GM19025 (cell line): ENCODE data around the gene HMGXB3.
A peak's percentile ranks its signal among the peaks of the same experiment; 100 is the strongest.

ENCODE experiments used
- ATAC-seq: cut with Tn5 transposase; IDR thresholded peaks from one replicate; pipeline ENCODE4 v1.9.1; 2021; ENCODE audit warnings: mild to moderate bottlenecking, low read depth, moderate library complexity; ENCODE audit not compliant: unreplicated experiment

The HMGXB3 gene

DNA sequence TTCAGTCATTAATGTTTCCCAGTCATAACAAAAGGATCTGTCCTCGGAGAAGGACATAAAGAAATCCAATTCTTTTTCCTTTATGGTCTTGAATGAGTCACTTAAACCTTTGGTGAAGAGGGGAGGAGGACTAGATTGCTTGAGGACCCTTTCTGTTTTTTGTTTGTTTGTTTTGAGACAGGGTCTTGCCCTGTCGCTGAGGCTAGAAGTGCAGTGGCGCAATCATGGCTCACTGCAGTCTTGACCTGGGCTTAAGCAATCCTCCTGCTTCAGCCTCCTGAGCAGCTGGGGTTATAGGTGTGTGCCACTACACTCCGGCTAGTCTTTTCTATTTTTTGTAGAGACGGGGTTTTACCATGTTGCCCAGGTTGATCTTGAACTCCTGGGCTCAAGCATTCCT is 12.4 kb upstream of the HMGXB3 start:
- ATAC-seq, result no peak

DNA sequence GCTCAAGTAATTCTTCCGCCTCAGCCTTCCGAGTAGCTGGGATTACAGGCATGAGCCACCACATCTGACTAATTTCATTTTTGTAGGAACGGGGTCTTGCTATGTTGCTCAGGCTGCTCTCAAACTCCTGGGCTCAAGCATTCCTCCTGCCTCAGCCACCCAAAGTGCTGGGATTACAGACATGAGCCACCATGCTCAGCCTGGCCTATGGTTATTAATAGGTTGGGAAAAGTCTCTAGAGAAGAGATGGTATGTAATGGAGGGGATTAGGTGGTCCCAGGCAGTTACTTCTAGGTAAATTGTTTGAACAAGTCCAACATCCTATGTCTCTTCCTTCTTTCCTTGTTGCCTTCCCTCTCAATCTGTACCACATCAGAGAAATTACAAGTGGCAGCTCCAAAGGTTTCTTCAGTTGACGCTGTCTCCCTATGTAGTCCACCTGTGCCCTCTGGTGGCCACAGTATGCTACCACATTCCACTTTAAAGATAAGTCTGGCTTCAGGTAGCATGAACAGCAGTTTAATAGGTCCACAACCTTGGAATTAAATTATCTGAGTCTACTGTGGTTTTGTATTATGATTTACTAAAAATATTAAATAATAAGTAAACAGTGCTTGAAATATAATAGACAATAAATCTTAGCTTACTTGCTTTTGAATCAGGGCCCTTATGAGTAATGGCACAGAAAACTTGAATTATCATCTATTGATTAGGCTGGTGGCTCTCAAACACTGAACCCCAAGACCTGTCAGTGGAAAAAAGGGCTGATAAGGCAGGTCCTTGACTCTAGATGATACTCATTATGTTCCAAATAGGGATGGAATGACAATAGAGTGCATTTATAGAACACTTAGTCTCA is 9.8 kb upstream of the HMGXB3 start:
- no peak for ATAC-seq

GRCh38 chr5:149993471-149993870 is 7.1 kb upstream of the HMGXB3 start:
- ATAC-seq, result no peak

DNA sequence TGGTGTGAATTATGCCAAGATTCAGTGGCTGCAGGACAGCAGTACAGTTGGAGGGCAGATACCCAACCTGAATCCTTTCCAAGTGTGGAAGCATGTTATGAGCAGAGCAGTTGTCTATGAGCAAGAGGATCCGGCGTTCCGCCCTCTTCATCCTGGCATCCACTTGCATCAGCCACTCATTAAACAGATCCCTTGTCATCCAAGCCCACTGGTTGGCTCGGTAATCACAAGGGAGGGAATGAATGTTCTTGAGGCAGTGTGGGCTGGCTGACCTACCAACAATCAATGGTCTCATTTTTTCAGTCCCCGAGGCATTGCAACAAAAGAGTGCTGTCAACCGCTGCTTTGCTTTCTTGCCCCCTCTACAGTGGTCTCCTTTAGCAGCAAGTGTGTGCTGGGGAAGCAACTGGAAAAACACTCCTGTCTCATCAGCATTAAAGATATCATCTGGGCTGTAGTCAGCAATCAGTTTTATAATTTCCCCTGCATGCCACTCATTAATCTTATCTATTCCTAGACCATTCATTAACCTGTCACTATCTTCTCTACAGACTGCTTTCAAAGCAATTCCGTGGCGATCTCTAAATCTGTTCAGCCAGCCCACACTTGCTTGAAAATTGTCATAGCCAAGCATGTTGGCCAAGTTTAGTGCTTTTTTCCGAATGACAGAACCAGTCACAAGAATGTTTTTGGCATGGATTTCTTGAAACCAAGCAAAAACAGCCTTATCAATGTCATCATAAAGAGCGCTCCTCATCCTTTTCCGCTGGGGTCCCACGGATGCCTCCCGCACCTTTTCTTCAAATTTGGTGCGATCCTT is 4.9 kb upstream of the HMGXB3 start:
- no peak for ATAC-seq

GRCh38 chr5:149996205-149996890 is 4.2 kb upstream of the HMGXB3 start:
- ATAC-seq, result no peak

- ATAC-seq, result no peak
Observed at GRCh38 chr5:149998281-149998680, 2.3 kb upstream of the HMGXB3 start.

DNA sequence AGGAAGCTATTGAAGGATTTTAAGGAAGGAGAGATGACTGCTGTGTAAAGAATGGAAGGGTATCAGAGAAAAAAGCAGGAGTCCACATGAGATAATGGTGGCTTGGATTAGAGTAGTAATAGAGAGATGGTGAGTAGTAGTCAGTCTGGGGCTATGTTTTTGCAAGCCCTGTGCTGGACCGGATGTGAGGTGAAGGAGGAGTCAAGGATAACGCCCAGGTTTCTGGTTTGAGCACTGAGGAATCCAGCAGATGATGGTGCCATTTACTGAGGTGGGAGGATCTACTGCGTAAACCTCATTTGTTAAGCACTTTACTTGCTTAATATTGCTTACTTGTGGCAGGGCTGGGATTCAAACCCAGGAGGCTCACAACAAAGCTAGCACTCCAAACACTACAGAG is 1.2 kb upstream of the HMGXB3 start:
- no peak for ATAC-seq

DNA sequence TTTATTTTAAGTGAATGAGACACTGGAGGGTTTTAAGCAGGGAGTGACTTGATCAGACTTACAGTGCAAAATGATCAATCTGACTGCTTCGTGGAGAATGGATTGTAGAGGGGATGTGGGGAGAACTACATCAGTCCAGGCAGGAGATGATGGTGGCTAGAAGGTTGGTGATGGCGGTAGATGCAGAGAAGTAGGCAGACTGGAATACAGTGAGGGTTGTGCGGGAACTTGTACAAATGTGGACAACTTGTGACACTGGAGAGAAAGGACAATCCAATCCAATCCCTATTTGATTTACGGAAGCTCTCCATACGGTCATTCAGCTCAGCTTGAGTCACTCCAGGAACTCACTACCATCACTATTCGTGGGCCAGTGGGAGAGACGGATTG is 678 bp upstream of the HMGXB3 start:
- no peak for ATAC-seq

DNA sequence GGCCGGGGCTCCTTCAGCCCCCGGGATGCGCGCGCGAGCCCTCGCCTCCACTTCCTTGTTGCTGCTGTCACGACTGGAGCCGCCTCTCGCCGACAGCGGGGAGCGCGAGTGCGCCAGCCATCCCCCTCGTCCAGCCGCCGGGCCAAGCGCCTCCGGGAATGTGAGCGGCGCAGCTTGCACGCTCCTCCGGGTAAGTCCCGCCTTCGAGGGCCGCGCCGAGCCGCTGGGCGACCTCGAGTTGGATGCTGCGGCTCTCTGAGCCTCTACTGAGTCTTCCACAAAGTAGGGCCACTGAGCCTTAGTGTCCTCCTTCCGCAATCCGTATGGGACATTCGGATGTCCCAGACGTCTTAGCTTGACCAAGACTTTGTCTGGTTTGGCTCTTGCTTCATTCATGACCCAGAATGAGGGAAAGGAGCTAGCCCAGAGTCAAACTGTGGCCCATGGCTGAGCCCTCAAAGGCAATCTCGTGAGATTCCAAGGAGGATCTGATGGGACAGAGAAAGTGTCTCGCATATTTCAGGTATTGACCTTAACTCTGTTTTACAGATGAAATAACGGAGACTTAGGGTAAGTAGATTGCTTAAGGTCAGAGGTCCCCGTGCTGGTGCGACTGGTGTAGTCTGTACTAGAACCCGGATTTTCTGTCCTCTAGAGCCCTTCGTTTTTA is 586 bp downstream of the HMGXB3 start:
- ATAC-seq, result peak; percentile 1

- peak; percentile 33 for ATAC-seq
Observed at GRCh38 chr5:150001660-150002486, 1.3 kb downstream of the HMGXB3 start.

DNA sequence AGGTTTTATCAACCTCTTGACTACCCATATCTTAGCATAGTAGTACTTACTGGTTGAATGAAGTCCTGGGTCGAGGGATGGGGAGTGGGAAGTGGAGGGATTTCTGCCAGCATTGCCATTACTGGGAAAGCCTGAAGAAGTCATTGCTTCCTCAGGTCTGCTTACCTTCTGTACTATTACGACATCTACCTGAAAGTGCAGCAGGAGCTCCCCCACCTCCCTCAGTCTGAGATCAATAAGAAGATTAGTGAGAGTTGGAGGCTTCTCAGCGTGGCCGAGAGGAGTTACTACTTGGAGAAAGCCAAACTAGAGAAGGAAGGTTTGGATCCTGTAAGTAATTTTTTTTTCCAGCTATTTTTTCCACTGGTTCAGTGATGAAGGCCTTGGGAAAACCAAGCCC is 5.8 kb downstream of the HMGXB3 start:
- ATAC-seq, result no peak

GRCh38 chr5:150007050-150007449 is 6.5 kb downstream of the HMGXB3 start:
- no peak for ATAC-seq

- ATAC-seq, result no peak
Observed at GRCh38 chr5:150009671-150010387, 9.3 kb downstream of the HMGXB3 start.

GRCh38 chr5:150013931-150014330 is 13.4 kb downstream of the HMGXB3 start:
- ATAC-seq, result no peak

- no peak for ATAC-seq
Observed at GRCh38 chr5:150014456-150014855, 13.9 kb downstream of the HMGXB3 start.

GRCh38 chr5:150015415-150015814 is 14.9 kb downstream of the HMGXB3 start:
- no peak for ATAC-seq

DNA sequence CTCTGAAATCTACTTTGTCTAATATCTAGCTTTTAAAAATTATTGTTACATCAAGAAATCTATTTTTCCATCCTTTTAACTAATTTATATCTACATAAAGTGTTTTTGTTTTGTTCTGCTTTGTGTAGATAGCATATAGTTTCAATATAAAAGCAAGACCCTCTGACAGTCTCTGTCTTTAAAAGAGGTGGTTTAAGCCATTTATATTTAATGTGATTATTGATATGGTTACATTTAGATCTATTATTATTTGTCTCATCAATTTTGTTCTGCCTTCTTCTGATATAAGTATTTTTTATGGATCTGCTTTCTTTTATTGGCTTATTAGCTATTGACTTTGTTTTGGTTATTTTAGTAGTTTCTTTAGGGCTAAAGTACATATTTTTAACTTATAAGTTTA is 16.0 kb downstream of the HMGXB3 start:
- no peak for ATAC-seq

GRCh38 chr5:150017226-150018005 is 16.9 kb downstream of the HMGXB3 start:
- ATAC-seq, result no peak
